ENCODE results near the gene ARHGEF33.

GRCh38 chr2:38889575-38889974, at the start of gene ARHGEF33:
- TF ChIP-seq ZBTB21 (tag by site-specific recombination; IDR thresholded peaks at IDR 0.05): no peak
- TF ChIP-seq PATZ1 (tag by site-specific recombination; IDR thresholded peaks at IDR 0.05): no peak
- TF ChIP-seq ZNF660 (tag by site-specific recombination; IDR thresholded peaks at IDR 0.05): no peak
- no peak for TF ChIP-seq CTCF (tag by site-specific recombination; IDR thresholded peaks at IDR 0.05)
- no peak for TF ChIP-seq KLF17 (tag by site-specific recombination; IDR thresholded peaks at IDR 0.05)
- no peak for TF ChIP-seq ZNF785 (tag by site-specific recombination; IDR thresholded peaks at IDR 0.05)
- no peak for TF ChIP-seq ZNF776 (tag by site-specific recombination; IDR thresholded peaks at IDR 0.05; ENCODE audit: borderline replicate concordance)
